ENCODE data around the gene TRIM46. TPM values are rescaled to one million over a fixed set of nuclear protein-coding genes. Genes with fewer than 3 reads are reported as not detected.
A peak's percentile ranks its signal among the peaks of the same experiment; 100 is the strongest.

Gene TRIM46
- total RNA-seq, 1 experiment from 2014 or later: 6.0 TPM

DNA sequence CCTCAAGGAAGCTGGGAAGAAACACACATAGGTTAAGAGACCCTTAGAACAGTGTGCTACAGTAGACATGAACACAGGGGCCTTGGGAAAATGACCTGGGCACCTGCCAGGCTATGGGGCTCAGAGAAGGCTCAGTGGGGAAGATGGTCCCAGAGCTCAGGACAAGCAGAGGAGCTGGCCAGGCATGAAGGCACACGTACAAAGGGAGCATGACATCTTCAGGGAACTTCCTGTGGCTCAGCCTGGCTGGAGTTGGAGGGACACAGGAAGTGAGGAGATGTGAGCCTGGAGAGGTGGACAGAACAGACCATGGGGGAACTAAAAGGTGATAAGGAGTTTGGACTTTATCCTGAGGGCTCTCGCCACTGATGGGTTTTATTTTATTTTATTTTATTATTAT, 41.8 kb upstream of the TRIM46 start:
- Histone ChIP-seq H3K4me2 (0 out of 2 replicates have a peak overlapping the region, but pooled peaks have one; percentile 99), H3K79me2 (ENCODE audit: low read depth) (peaks cover 52% of the 10 kb centered on the region), H3K4me3 (no peak overlapping the region), H3K9me2 (ENCODE audit: insufficient read depth) (no peaks in the 10 kb centered on the region), H3F3A (ENCODE audit: insufficient read depth, low read depth) (peaks cover 67% of the 10 kb centered on the region), H3K27ac (no peak overlapping the region), H3K36me3 (ENCODE audit: low read depth) (peaks cover 29% of the 10 kb centered on the region), H4K20me1 (ENCODE audit: insufficient read depth) (no peaks in the 10 kb centered on the region), H3K27me3 (ENCODE audit: insufficient read depth, low read depth) (no peaks in the 10 kb centered on the region), H2AFZ (no peak overlapping the region), H3K9me3 (ENCODE audit: insufficient read depth, low read depth) (no peaks in the 10 kb centered on the region), H3K4me1 (replicated peaks; ENCODE audit: insufficient read depth) (peaks cover 43% of the 10 kb centered on the region)
- POLR2A ChIA-PET (ENCODE audit: unreplicated experiment): interaction anchor here (0.7 kb wide), 1 partner anchor 508 kb away, joined by 5 read pairs; no protein-coding TSS in a partner anchor
- BruUV-seq (replicated peaks): no TSS peak
- DNase-seq: no peak
- TF ChIP-seq EZH2 (IDR thresholded peaks at IDR 0.05; ENCODE audit: low read depth): no peak
- TF ChIP-seq, protein P1, sequence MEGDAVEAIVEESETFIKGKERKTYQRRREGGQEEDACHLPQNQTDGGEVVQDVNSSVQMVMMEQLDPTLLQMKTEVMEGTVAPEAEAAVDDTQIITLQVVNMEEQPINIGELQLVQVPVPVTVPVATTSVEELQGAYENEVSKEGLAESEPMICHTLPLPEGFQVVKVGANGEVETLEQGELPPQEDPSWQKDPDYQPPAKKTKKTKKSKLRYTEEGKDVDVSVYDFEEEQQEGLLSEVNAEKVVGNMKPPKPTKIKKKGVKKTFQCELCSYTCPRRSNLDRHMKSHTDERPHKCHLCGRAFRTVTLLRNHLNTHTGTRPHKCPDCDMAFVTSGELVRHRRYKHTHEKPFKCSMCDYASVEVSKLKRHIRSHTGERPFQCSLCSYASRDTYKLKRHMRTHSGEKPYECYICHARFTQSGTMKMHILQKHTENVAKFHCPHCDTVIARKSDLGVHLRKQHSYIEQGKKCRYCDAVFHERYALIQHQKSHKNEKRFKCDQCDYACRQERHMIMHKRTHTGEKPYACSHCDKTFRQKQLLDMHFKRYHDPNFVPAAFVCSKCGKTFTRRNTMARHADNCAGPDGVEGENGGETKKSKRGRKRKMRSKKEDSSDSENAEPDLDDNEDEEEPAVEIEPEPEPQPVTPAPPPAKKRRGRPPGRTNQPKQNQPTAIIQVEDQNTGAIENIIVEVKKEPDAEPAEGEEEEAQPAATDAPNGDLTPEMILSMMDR (conservative IDR thresholded peaks at IDR 0.05): no peak
- intact Hi-C loops (cut with micrococcal nuclease; ENCODE audit: unreplicated experiment): no loop called here
- CTCF ChIA-PET: no interaction called here

DNA sequence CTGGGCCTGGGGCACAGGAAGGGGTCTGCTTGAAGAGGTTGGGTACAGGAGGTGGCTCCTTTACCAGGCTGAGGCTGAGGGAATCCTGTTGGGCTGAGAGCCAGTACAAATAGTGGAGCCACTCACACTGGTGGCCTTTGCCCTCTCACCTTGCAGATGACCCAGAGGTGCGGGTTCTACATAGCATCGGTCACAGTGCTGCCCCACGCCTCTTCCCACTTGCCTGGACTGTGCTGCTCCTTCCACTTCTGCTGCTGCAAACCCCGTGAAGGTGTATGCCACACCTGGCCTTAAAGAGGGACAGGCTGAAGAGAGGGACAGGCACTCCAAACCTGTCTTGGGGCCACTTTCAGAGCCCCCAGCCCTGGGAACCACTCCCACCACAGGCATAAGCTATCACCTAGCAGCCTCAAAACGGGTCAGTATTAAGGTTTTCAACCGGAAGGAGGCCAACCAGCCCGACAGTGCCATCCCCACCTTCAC, 39.8 kb upstream of the TRIM46 start:
- H3K4me2 ChIP-seq: peak overlapping the region; percentile 94
- no peaks in the 10 kb centered on the region for H3K27me3 ChIP-seq (ENCODE audit: insufficient read depth, low read depth)
- H3K9me3 ChIP-seq (ENCODE audit: insufficient read depth, low read depth): no peaks in the 10 kb centered on the region
- H3K79me2 ChIP-seq (ENCODE audit: low read depth): peaks cover 61% of the 10 kb centered on the region
- BruUV-seq (replicated peaks): no TSS peak
- intact Hi-C loops (cut with micrococcal nuclease; ENCODE audit: unreplicated experiment): loop anchor here (2.0 kb wide), 1 partner anchor 49 kb away; no protein-coding TSS in a partner anchor
- peaks cover 29% of the 10 kb centered on the region for H3K36me3 ChIP-seq (ENCODE audit: low read depth)
- CTCF ChIA-PET: interaction anchor here (0.6 kb wide), 1 partner anchor 10 kb away, joined by 4 read pairs; no protein-coding TSS in a partner anchor
- TF ChIP-seq, protein P1 (conservative IDR thresholded peaks at IDR 0.05): no peak
- no peak for TF ChIP-seq EZH2 (IDR thresholded peaks at IDR 0.05; ENCODE audit: low read depth)
- H3K4me1 ChIP-seq (replicated peaks; ENCODE audit: insufficient read depth): peaks cover 56% of the 10 kb centered on the region
- H3K9me2 ChIP-seq (ENCODE audit: insufficient read depth): no peaks in the 10 kb centered on the region
- H4K20me1 ChIP-seq (ENCODE audit: insufficient read depth): no peaks in the 10 kb centered on the region
- no peak overlapping the region for H2AFZ ChIP-seq
- peak overlapping the region; percentile 78; the same call in 1 of the 2 replicates for H3K4me3 ChIP-seq
- peaks cover 65% of the 10 kb centered on the region for H3F3A ChIP-seq (ENCODE audit: insufficient read depth, low read depth)
- H3K27ac ChIP-seq: peak overlapping the region; percentile 99
- POLR2A ChIA-PET (ENCODE audit: unreplicated experiment): interaction anchor here (0.6 to 1.1 kb wide), 2 partner anchors 21 to 42 kb away, joined by 4 to 15 read pairs; no protein-coding TSS in a partner anchor
- no peak for DNase-seq

DNA sequence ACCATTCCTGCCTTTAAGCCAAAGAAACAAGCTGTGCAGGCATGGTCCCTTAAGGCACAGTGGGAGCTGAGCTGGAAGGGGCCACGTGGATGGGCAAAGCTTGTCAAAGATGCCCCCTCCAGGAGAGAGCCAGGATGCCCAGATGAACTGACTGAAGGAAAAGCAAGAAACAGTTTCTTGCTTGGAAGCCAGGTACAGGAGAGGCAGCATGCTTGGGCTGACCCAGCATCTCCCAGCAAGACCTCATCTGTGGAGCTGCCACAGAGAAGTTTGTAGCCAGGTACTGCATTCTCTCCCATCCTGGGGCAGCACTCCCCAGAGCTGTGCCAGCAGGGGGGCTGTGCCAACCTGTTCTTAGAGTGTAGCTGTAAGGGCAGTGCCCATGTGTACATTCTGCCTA, 39.3 kb upstream of the TRIM46 start:
- no peaks in the 10 kb centered on the region for H4K20me1 ChIP-seq (ENCODE audit: insufficient read depth)
- H3K9me2 ChIP-seq (ENCODE audit: insufficient read depth): no peaks in the 10 kb centered on the region
- H3K4me1 ChIP-seq (replicated peaks; ENCODE audit: insufficient read depth): peaks cover 60% of the 10 kb centered on the region
- H3K79me2 ChIP-seq (ENCODE audit: low read depth): peaks cover 60% of the 10 kb centered on the region
- peaks cover 29% of the 10 kb centered on the region for H3K36me3 ChIP-seq (ENCODE audit: low read depth)
- H3K27me3 ChIP-seq (ENCODE audit: insufficient read depth, low read depth): no peaks in the 10 kb centered on the region
- no peak overlapping the region for H2AFZ ChIP-seq
- H3K9me3 ChIP-seq (ENCODE audit: insufficient read depth, low read depth): no peaks in the 10 kb centered on the region
- peak overlapping the region; percentile 94 for H3K4me2 ChIP-seq
- H3K27ac ChIP-seq: peak overlapping the region; percentile 99
- CTCF ChIA-PET: interaction anchor here (0.6 to 1.1 kb wide), 2 partner anchors 9 kb away, joined by 3 to 4 read pairs; no protein-coding TSS in a partner anchor
- H3K4me3 ChIP-seq: peak overlapping the region; percentile 78
- intact Hi-C loops (cut with micrococcal nuclease; ENCODE audit: unreplicated experiment): loop anchor here (2.0 kb wide), 1 partner anchor 50 kb away; no protein-coding TSS in a partner anchor
- BruUV-seq (replicated peaks): no TSS peak
- H3F3A ChIP-seq (ENCODE audit: insufficient read depth, low read depth): peaks cover 61% of the 10 kb centered on the region
- DNase-seq: peak in 1 of 2 experiments; percentile 44
- TF ChIP-seq, protein P1 (conservative IDR thresholded peaks at IDR 0.05): no peak
- no peak for TF ChIP-seq EZH2 (IDR thresholded peaks at IDR 0.05; ENCODE audit: low read depth)
- POLR2A ChIA-PET (ENCODE audit: unreplicated experiment): interaction anchor here (0.6 to 1.1 kb wide), 2 partner anchors 22 to 43 kb away, joined by 4 to 15 read pairs; no protein-coding TSS in a partner anchor
